GM23248 (cell line): Measurements from ENCODE around the gene BCL6.

Experiments
- EZH2 ChIP-seq: fragments of 200-600 bp; sonication (generic); IDR thresholded peaks from 2 replicates; pipeline ENCODE4 v1.6.1; 2018; ENCODE audit warnings: antibody characterized with exemption, mild to moderate bottlenecking; ENCODE audit not compliant: insufficient read depth, poor library complexity, severe bottlenecking
- EZH2phosphoT487 ChIP-seq: fragments of 200-600 bp; sonication (generic); IDR thresholded peaks from 2 replicates; pipeline ENCODE4 v1.6.1; 2018; ENCODE audit warnings: antibody characterized with exemption, moderate library complexity, mild to moderate bottlenecking, low read depth; ENCODE audit not compliant: insufficient read depth

DNA sequence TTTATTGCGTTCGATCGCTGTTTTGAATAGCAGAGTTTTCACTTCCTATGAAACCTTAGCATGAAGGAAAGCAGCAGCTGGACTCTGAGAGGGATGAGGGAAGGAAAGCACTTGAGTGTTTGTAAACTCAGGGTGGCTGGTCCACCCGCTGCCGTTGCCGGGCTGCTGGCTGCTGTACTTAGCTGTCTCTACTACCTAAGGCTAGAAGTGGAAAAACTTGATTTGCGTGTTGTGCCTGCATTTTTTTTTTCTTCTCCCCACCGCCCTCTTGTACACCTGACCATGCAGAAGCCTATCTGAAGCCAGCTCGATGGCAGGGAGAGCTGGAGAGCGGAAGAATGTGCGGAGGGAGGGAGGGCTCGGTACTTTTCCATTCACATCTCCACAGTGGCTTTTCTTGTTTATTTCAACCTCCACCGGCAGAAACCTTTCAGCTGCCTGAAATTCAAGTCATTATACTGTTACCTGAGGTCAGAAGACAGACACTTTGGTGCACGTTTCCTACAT, 4.8 kb upstream of the BCL6 start:
- TF ChIP-seq EZH2: no peak
- no peak for TF ChIP-seq EZH2phosphoT487
